GM23338 (cell line): ENCODE results near the gene GRIP2. TPM values are rescaled to one million over a fixed set of nuclear protein-coding genes. Genes with fewer than 3 reads are reported as not detected.

Experiments
- ATAC-seq: fragments of 200-7000 bp; cut with Tn5 transposase; 3 replicates; pipeline ENCODE4 v1.9.1; 2020
- DNase-seq: peaks from one replicate; pipeline ENCODE4 v3.0.0-alpha.2; 2015; ENCODE audit warnings: low spot score
- H2AFZ ChIP-seq: fragments of 200-600 bp; sonication (generic); 2 replicates; pipeline ENCODE4 v1.8.0; 2016; ENCODE audit warnings: antibody characterized with exemption, mild to moderate bottlenecking, moderate library complexity
- H3F3A ChIP-seq: fragments of 200-600 bp; sonication (generic); replicated peaks from 2 replicates; pipeline ENCODE4 v1.8.0; 2017; ENCODE audit warnings: antibody characterized with exemption, mixed run types, low read depth
- H3K27ac ChIP-seq: fragments of 200-600 bp; sonication (generic); 2 replicates; pipeline ENCODE4 v1.6.1; 2016; ENCODE audit warnings: low read depth
- H3K27me3 ChIP-seq: fragments of 200-600 bp; sonication (generic); 2 replicates; pipeline ENCODE4 v1.8.0; 2016; ENCODE audit warnings: mild to moderate bottlenecking, mixed run types, moderate library complexity; ENCODE audit not compliant: insufficient read depth
- H3K36me3 ChIP-seq: fragments of 200-600 bp; sonication (generic); 2 replicates; pipeline ENCODE4 v1.8.0; 2016; ENCODE audit warnings: mild to moderate bottlenecking; ENCODE audit not compliant: insufficient read depth
- H3K4me1 ChIP-seq: fragments of 200-600 bp; sonication (generic); 2 replicates; pipeline ENCODE4 v1.8.0; 2016; ENCODE audit warnings: mild to moderate bottlenecking, moderate library complexity; ENCODE audit not compliant: insufficient read depth
- H3K4me2 ChIP-seq: fragments of 200-600 bp; sonication (generic); 2 replicates; pipeline ENCODE4 v1.7.1; 2017; ENCODE audit warnings: mixed run types
- H3K4me3 ChIP-seq: fragments of 200-600 bp; sonication (generic); 2 replicates; pipeline ENCODE4 v1.6.1; 2016; ENCODE audit warnings: mixed run types
- H3K79me2 ChIP-seq: fragments of 200-600 bp; sonication (generic); replicated peaks from 2 replicates; pipeline ENCODE4 v1.8.0; 2017; ENCODE audit warnings: mild to moderate bottlenecking; ENCODE audit not compliant: insufficient read depth
- H3K9me2 ChIP-seq: fragments of 200-600 bp; sonication (generic); 2 replicates; pipeline ENCODE4 v1.8.0; 2017; ENCODE audit not compliant: insufficient read depth
- H4K20me1 ChIP-seq: fragments of 200-600 bp; sonication (generic); replicated peaks from 2 replicates; pipeline ENCODE4 v1.8.0; 2017; ENCODE audit warnings: mild to moderate bottlenecking; ENCODE audit not compliant: insufficient read depth
- H3K27ac Mint-ChIP-seq: 2 replicates; pipeline ENCODE4 v1.8.0; 2020; ENCODE audit warnings: inconsistent platforms, mild to moderate bottlenecking, moderate library complexity, mixed read lengths
- H3K27me3 Mint-ChIP-seq: 3 replicates; pipeline ENCODE4 v1.8.0; 2022; ENCODE audit warnings: low read depth, mild to moderate bottlenecking, moderate library complexity, mixed read lengths, inconsistent platforms; ENCODE audit not compliant: insufficient read depth, poor library complexity
- H3K36me3 Mint-ChIP-seq: 3 replicates; pipeline ENCODE4 v1.8.0; 2021; ENCODE audit warnings: low read depth, mild to moderate bottlenecking, inconsistent platforms, moderate library complexity, mixed read lengths
- H3K4me1 Mint-ChIP-seq: 3 replicates; pipeline ENCODE4 v1.8.0; 2020; ENCODE audit warnings: mild to moderate bottlenecking, inconsistent platforms, mixed read lengths
- H3K4me3 Mint-ChIP-seq: 3 replicates; pipeline ENCODE4 v1.8.0; 2021; ENCODE audit warnings: moderate library complexity, mild to moderate bottlenecking, inconsistent platforms, mixed read lengths
- H3K9me3 Mint-ChIP-seq: 3 replicates; pipeline ENCODE4 v1.8.0; 2020; ENCODE audit warnings: moderate library complexity, mild to moderate bottlenecking, inconsistent platforms, mixed read lengths
- ETS1 ChIP-seq: IDR thresholded peaks from 2 replicates; pipeline ENCODE4 v1.6.1; 2016; ENCODE audit warnings: antibody characterized with exemption
- EZH2 ChIP-seq: fragments of 200-600 bp; sonication (generic); IDR thresholded peaks from one replicate; pipeline ENCODE4 v1.8.0; 2017; ENCODE audit warnings: antibody characterized with exemption, mild to moderate bottlenecking, low read depth; ENCODE audit not compliant: unreplicated experiment
- EZH2phosphoT487 ChIP-seq: fragments of 200-600 bp; sonication (generic); IDR thresholded peaks from one replicate; pipeline ENCODE4 v1.8.1; 2018; ENCODE audit warnings: antibody characterized with exemption; ENCODE audit not compliant: unreplicated experiment
- JUNB ChIP-seq: IDR thresholded peaks from one replicate; pipeline ENCODE4 v1.6.1; 2016; ENCODE audit warnings: antibody characterized with exemption; ENCODE audit not compliant: unreplicated experiment
- NANOG ChIP-seq: IDR thresholded peaks from 2 replicates; pipeline ENCODE4 v1.6.1; 2016; ENCODE audit warnings: antibody characterized with exemption, borderline replicate concordance
- REST ChIP-seq: IDR thresholded peaks from one replicate; pipeline ENCODE4 v1.6.1; 2018; ENCODE audit warnings: antibody characterized with exemption; ENCODE audit not compliant: unreplicated experiment
- STAT1 ChIP-seq: IDR thresholded peaks from one replicate; pipeline ENCODE4 v1.6.1; 2016; ENCODE audit warnings: antibody characterized with exemption; ENCODE audit not compliant: unreplicated experiment
- ZNF114 ChIP-seq: fragments of 250-450 bp; sonication (Bioruptor Pico); IDR thresholded peaks from 2 replicates; pipeline ENCODE4 v1.5.0; 2020; ENCODE audit warnings: mild to moderate bottlenecking, moderate library complexity
- ZNF331 ChIP-seq: fragments of 250-450 bp; sonication (Bioruptor Pico); IDR thresholded peaks from 2 replicates; pipeline ENCODE4 v1.5.0; 2020; ENCODE audit warnings: low read depth, mild to moderate bottlenecking, moderate library complexity
- ZNF462 ChIP-seq: fragments of 250-450 bp; sonication (Bioruptor Pico); IDR thresholded peaks from 2 replicates; pipeline ENCODE4 v1.5.0; 2020; ENCODE audit warnings: mild to moderate bottlenecking, moderate library complexity
- polyA plus RNA-seq: library from polyadenylated mRNA; unstranded; fragments of >200 nt; fragmentation: Nextera tagmentation; extraction: Ambion mirVana; gene quantifications from 2 replicates; pipeline ENCODE4 v1.2.1, GENCODE V29; 2016
- total RNA-seq: library from RNA; depleted of rRNA; stranded (reverse); fragments of >200 nt; shearing (Covaris generic); gene quantifications from 2 replicates; pipeline ENCODE4 v1.2.3, GENCODE V29; 2014

GRIP2 gene
- total and polyA plus RNA-seq, 2 experiments from 2014 or later: 3.6 to 5.8 TPM

GRCh38 chr3:14440168-14440518 is 100.0 kb downstream of the GRIP2 start:
- Mint-ChIP-seq H3K4me3 (no peak overlapping the region), H3K9me3 (no peaks in the 10 kb centered on the region), H3K27ac (no peak overlapping the region), H3K36me3 (peaks cover 19% of the 10 kb centered on the region), H3K27me3 (peaks cover 8% of the 10 kb centered on the region), H3K4me1 (peaks cover 23% of the 10 kb centered on the region)
- no peak overlapping the region for H3K4me2 ChIP-seq
- no peak for DNase-seq
- H3K27me3 ChIP-seq: no peaks in the 10 kb centered on the region
- H3K4me3 ChIP-seq: no peak overlapping the region
- H3K4me1 ChIP-seq: 0 out of 2 replicates have a peak, but pooled peaks cover 4% of the 10 kb centered on the region
- no peaks in the 10 kb centered on the region for H3K9me2 ChIP-seq
- ATAC-seq: peak; percentile 10; the same call in 2 of the 3 replicates
- peaks cover 48% of the 10 kb centered on the region for H4K20me1 ChIP-seq
- H3K79me2 ChIP-seq: peaks cover 76% of the 10 kb centered on the region
- H3K36me3 ChIP-seq: peaks cover 5% of the 10 kb centered on the region; the same call in 1 of the 2 replicates
- no peaks in the 10 kb centered on the region for H3F3A ChIP-seq
- TF ChIP-seq EZH2phosphoT487: no peak
- TF ChIP-seq NANOG: no peak
- TF ChIP-seq REST: no peak
- TF ChIP-seq STAT1: no peak
- no peak for TF ChIP-seq ZNF114
- no peak for TF ChIP-seq JUNB
- no peak for TF ChIP-seq ZNF462 (CRISPR knock-in tag)
- TF ChIP-seq ZNF331 (CRISPR knock-in tag): no peak
- no peak for TF ChIP-seq ETS1
- TF ChIP-seq EZH2: no peak
- no peak overlapping the region for H3K27ac ChIP-seq
- no peak overlapping the region for H2AFZ ChIP-seq
